H9 (cell line): ENCODE results near the gene EDN1. TPM values are rescaled to one million over a fixed set of nuclear protein-coding genes. Genes with fewer than 3 reads are reported as not detected.

ENCODE experiments used
- DNase-seq: peaks from one replicate; pipeline ENCODE4 v3.0.0-alpha.2; 2017
- H2AFZ ChIP-seq: one replicate; pipeline ENCODE4 v1.6.1; 2013; ENCODE audit warnings: mild to moderate bottlenecking, low read length, control low read depth, moderate library complexity
- H2AK5ac ChIP-seq: 2 replicates; pipeline ENCODE4 v1.6.1; 2013; ENCODE audit warnings: low read length, control low read depth, mixed read lengths; ENCODE audit not compliant: insufficient read length
- H2BK120ac ChIP-seq: one replicate; pipeline ENCODE4 v1.6.1; 2013; ENCODE audit warnings: low read depth, mild to moderate bottlenecking, low read length, control low read depth, inconsistent platforms; ENCODE audit not compliant: poor library complexity, severe bottlenecking
- H2BK12ac ChIP-seq: 2 replicates; pipeline ENCODE4 v1.6.1; 2013; ENCODE audit warnings: low read length, control low read depth, mixed read lengths, low read depth; ENCODE audit not compliant: insufficient read length
- H2BK15ac ChIP-seq: 2 replicates; pipeline ENCODE4 v1.6.1; 2013; ENCODE audit warnings: low read depth, low read length, control low read depth
- H2BK20ac ChIP-seq: one replicate; pipeline ENCODE4 v1.6.1; 2013; ENCODE audit warnings: low read depth, mild to moderate bottlenecking, low read length, control low read depth, inconsistent platforms; ENCODE audit not compliant: poor library complexity, severe bottlenecking
- H2BK5ac ChIP-seq: 2 replicates; pipeline ENCODE4 v1.6.1; 2013; ENCODE audit warnings: low read length, control low read depth, mixed read lengths; ENCODE audit not compliant: insufficient read length
- H3K14ac ChIP-seq: 2 replicates; pipeline ENCODE4 v1.6.1; 2013; ENCODE audit warnings: low read length, control low read depth; ENCODE audit not compliant: insufficient read depth
- H3K18ac ChIP-seq: 2 replicates; pipeline ENCODE4 v1.6.1; 2013; ENCODE audit warnings: low read depth, mild to moderate bottlenecking, mixed read lengths, low read length, control low read depth; ENCODE audit not compliant: insufficient read length
- H3K23ac ChIP-seq: 2 replicates; pipeline ENCODE4 v1.6.1; 2013; ENCODE audit warnings: low read length, control low read depth, mixed read lengths, low read depth; ENCODE audit not compliant: insufficient read length
- H3K23me2 ChIP-seq: 2 replicates; pipeline ENCODE4 v1.6.1; 2013; ENCODE audit warnings: low read depth, mild to moderate bottlenecking, mixed read lengths, low read length, control low read depth; ENCODE audit not compliant: insufficient read length, poor library complexity, severe bottlenecking
- H3K27ac ChIP-seq: 2 replicates; pipeline ENCODE4 v1.5.1; 2013; ENCODE audit warnings: low read length, control low read depth, mixed read lengths, low read depth; ENCODE audit not compliant: insufficient read length
- H3K27me3 ChIP-seq: 2 replicates; pipeline ENCODE4 v1.6.1; 2013; ENCODE audit warnings: low read length, control low read depth, inconsistent platforms; ENCODE audit not compliant: insufficient read depth
- H3K4ac ChIP-seq: 2 replicates; pipeline ENCODE4 v1.6.1; 2013; ENCODE audit warnings: low read depth, mild to moderate bottlenecking, control low read depth, inconsistent platforms, low read length, moderate library complexity
- H3K4me1 ChIP-seq: 2 replicates; pipeline ENCODE4 v1.6.1; 2013; ENCODE audit warnings: low read length, control low read depth, inconsistent platforms; ENCODE audit not compliant: insufficient read depth
- H3K4me2 ChIP-seq: 2 replicates; pipeline ENCODE4 v1.6.1; 2013; ENCODE audit warnings: low read length, control low read depth, mixed read lengths; ENCODE audit not compliant: insufficient read length, insufficient read depth
- H3K56ac ChIP-seq: 2 replicates; pipeline ENCODE4 v1.6.1; 2013; ENCODE audit warnings: low read depth, mild to moderate bottlenecking, mixed read lengths, low read length, control low read depth; ENCODE audit not compliant: insufficient read length
- H3K79me1 ChIP-seq: 2 replicates; pipeline ENCODE4 v1.6.1; 2013; ENCODE audit warnings: low read depth, mild to moderate bottlenecking, moderate library complexity, low read length, control low read depth, inconsistent platforms; ENCODE audit not compliant: insufficient read depth, poor library complexity, severe bottlenecking
- H3K79me2 ChIP-seq: 2 replicates; pipeline ENCODE4 v1.6.1; 2013; ENCODE audit warnings: low read length, control low read depth, inconsistent platforms; ENCODE audit not compliant: insufficient read depth
- H3K9ac ChIP-seq: 2 replicates; pipeline ENCODE4 v1.6.1; 2013; ENCODE audit warnings: low read length, control low read depth, mixed read lengths; ENCODE audit not compliant: insufficient read length; ENCODE audit errors: extremely low read depth
- H3K9me3 ChIP-seq: one replicate; pipeline ENCODE4 v1.6.1; 2013; ENCODE audit warnings: low read depth, low read length, inconsistent platforms; ENCODE audit not compliant: control insufficient read depth
- H3T11ph ChIP-seq: one replicate; pipeline ENCODE4 v1.6.1; 2013; ENCODE audit warnings: mild to moderate bottlenecking, low read length, control low read depth, inconsistent platforms
- H4K20me1 ChIP-seq: one replicate; pipeline ENCODE4 v1.6.1; 2013; ENCODE audit not compliant: control insufficient read depth, insufficient read length, insufficient read depth
- H4K5ac ChIP-seq: 2 replicates; pipeline ENCODE4 v1.6.1; 2013; ENCODE audit warnings: low read depth, mild to moderate bottlenecking, mixed read lengths, low read length, control low read depth; ENCODE audit not compliant: insufficient read length
- H4K8ac ChIP-seq: replicated peaks from 2 replicates; pipeline ENCODE4 v1.6.1; 2013; ENCODE audit warnings: low read length, control low read depth, mixed read lengths, low read depth; ENCODE audit not compliant: insufficient read length
- H4K91ac ChIP-seq: 2 replicates; pipeline ENCODE4 v1.6.1; 2013; ENCODE audit warnings: low read depth, mild to moderate bottlenecking, moderate library complexity, mixed read lengths, low read length, control low read depth; ENCODE audit not compliant: insufficient read length
- H3K27ac Mint-ChIP-seq, 3 experiments: 2 replicates in 2 of 3; 3 replicates in 1 of 3; pipeline ENCODE4 v1.8.0; 2020 to 2021; ENCODE audit warnings: mixed read lengths in 3 of 3, mild to moderate bottlenecking in 1 of 3, moderate library complexity in 1 of 3
- H3K27me3 Mint-ChIP-seq: 2 replicates; pipeline ENCODE4 v1.8.0; 2021; ENCODE audit warnings: low read depth, mild to moderate bottlenecking, moderate library complexity, mixed read lengths
- H3K36me3 Mint-ChIP-seq, 3 experiments: 2 replicates in 2 of 3; 3 replicates in 1 of 3; pipeline ENCODE4 v1.8.0; 2020 to 2021; ENCODE audit warnings: low read depth in 3 of 3, mixed read lengths in 3 of 3; ENCODE audit not compliant: insufficient read depth in 1 of 3
- H3K4me1 Mint-ChIP-seq, 2 experiments: 2 replicates each; pipeline ENCODE4 v1.8.0; 2020; ENCODE audit warnings: mixed read lengths in 2 of 2
- H3K4me3 Mint-ChIP-seq, 2 experiments: 2 replicates in 1 of 2; 3 replicates in 1 of 2; pipeline ENCODE4 v1.8.0; 2020 to 2021; ENCODE audit warnings: mild to moderate bottlenecking in 2 of 2, mixed read lengths in 2 of 2, moderate library complexity in 1 of 2
- H3K9me3 Mint-ChIP-seq, 2 experiments: 2 replicates in 1 of 2; 3 replicates in 1 of 2; pipeline ENCODE4 v1.8.0; 2020; ENCODE audit warnings: mild to moderate bottlenecking in 2 of 2, mixed read lengths in 2 of 2, moderate library complexity in 1 of 2
- CTCF ChIP-seq: fragments of 200-600 bp; sonication (generic); conservative IDR thresholded peaks from 3 replicates; pipeline ENCODE4 v1.8.0; 2021; ENCODE audit warnings: antibody characterized with exemption, mild to moderate bottlenecking
- WGBS: extraction: QIAGEN DNeasy Blood & Tissue Kit; methylation state at CpG from one replicate; pipeline ENCODE4 v1.1.7; 2013; ENCODE audit warnings: missing lambda C conversion rate, low lambda C conversion rate, mixed read lengths; ENCODE audit not compliant: insufficient read length; ENCODE audit errors: extremely low coverage; 5-methylcytosine and 5-hydroxymethylcytosine counted together
- total RNA-seq: library from RNA; stranded (reverse); gene quantifications from 2 replicates; pipeline ENCODE4 v1.2.1, GENCODE V29; 2021

The EDN1 gene
- total RNA-seq, 1 experiment from 2014 or later: 2.1 TPM

GRCh38 chr6:12280458-12280857 is 9.7 kb upstream of the EDN1 start:
- H3K14ac ChIP-seq: no peak overlapping the region
- no peak overlapping the region for H4K8ac ChIP-seq
- H3K23me2 ChIP-seq: no peaks in the 10 kb centered on the region
- H3K4me2 ChIP-seq: no peak overlapping the region
- no peak for DNase-seq
- Mint-ChIP-seq H3K27ac (no peak overlapping the region), H3K9me3 (no peaks in the 10 kb centered on the region; a peak in 1 of 5 replicates), H3K4me3 (no peak overlapping the region), H3K27me3 (no peaks in the 10 kb centered on the region; the same call in 1 of the 2 replicates), H3K36me3 (no peaks in the 10 kb centered on the region), H3K4me1 (no peaks in the 10 kb centered on the region)
- H2BK12ac ChIP-seq: no peak overlapping the region
- no peak overlapping the region for H3K18ac ChIP-seq
- H2BK5ac ChIP-seq: no peak overlapping the region
- H4K5ac ChIP-seq: no peak overlapping the region
- no peak overlapping the region for H2BK15ac ChIP-seq
- no peaks in the 10 kb centered on the region for H3K9me3 ChIP-seq
- no peaks in the 10 kb centered on the region for H4K20me1 ChIP-seq
- no CpG with 5 or more reads among the region's 5 CpGs for WGBS
- TF ChIP-seq CTCF: no peak
- no peak overlapping the region for H3K27ac ChIP-seq
- no peak overlapping the region for H2BK120ac ChIP-seq
- H2AFZ ChIP-seq: no peak overlapping the region
- no peak overlapping the region for H3K56ac ChIP-seq
- H3K79me2 ChIP-seq: no peaks in the 10 kb centered on the region
- no peak overlapping the region for H4K91ac ChIP-seq
- no peaks in the 10 kb centered on the region for H3K27me3 ChIP-seq
- H3K79me1 ChIP-seq: no peaks in the 10 kb centered on the region
- no peak overlapping the region for H2BK20ac ChIP-seq
- no peak overlapping the region for H2AK5ac ChIP-seq
- H3K4me1 ChIP-seq: no peaks in the 10 kb centered on the region
- no peak overlapping the region for H3T11ph ChIP-seq
- H3K9ac ChIP-seq: no peak overlapping the region
- no peak overlapping the region for H3K4ac ChIP-seq
- H3K23ac ChIP-seq: no peak overlapping the region
